IMR-90 (cell line): ENCODE data around the gene RPGRIP1L. TPM values are rescaled to one million over a fixed set of nuclear protein-coding genes. Genes with fewer than 3 reads are reported as not detected.

Experiments
- ATAC-seq: fragments of 200-7000 bp; cut with Tn5 transposase; 2 replicates; pipeline ENCODE4 v1.9.1; 2020; ENCODE audit warnings: low read depth, mild to moderate bottlenecking, moderate library complexity
- BruUV-seq: library from RNA; stranded (reverse); fragments of 400-500 nt; replicated peaks from 2 replicates; lab custom pipeline; 2021; lab: Mats Ljungman, UMichigan
- CTCF ChIA-PET: fragments of 300-600 bp; formaldehyde crosslinking; extraction: SDS; loops from one replicate; lab custom pipeline; 2021; ENCODE audit warnings: antibody characterized with exemption; lab: Yijun Ruan, JAX
- POLR2A ChIA-PET: fragments of 300-600 bp; sonication (Branson Sonifier 250); formaldehyde crosslinking; loops from one replicate; lab custom pipeline; 2022; ENCODE audit warnings: antibody characterized with exemption; ENCODE audit not compliant: unreplicated experiment; lab: Charles Lee
- DNase-seq: peaks from one replicate; pipeline ENCODE4 v3.0.0; 2013
- H2AFZ ChIP-seq: replicated peaks from 2 replicates; pipeline ENCODE3; 2013; ENCODE audit warnings: low read length, mild to moderate bottlenecking; ENCODE audit not compliant: poor library complexity
- H2AK5ac ChIP-seq: 2 replicates; pipeline ENCODE4 v1.6.1; 2013; ENCODE audit warnings: low read depth, low read length, inconsistent platforms
- H2AK9ac ChIP-seq: replicated peaks from 2 replicates; pipeline ENCODE3; 2013; ENCODE audit warnings: mild to moderate bottlenecking, low read depth, low read length, moderate library complexity; ENCODE audit not compliant: poor library complexity
- H2BK120ac ChIP-seq: 2 replicates; pipeline ENCODE4 v1.6.1; 2013; ENCODE audit warnings: low read depth, low read length, inconsistent platforms
- H2BK15ac ChIP-seq: 3 replicates; pipeline ENCODE4 v1.6.1; 2013; ENCODE audit warnings: low read depth, low read length, inconsistent platforms
- H2BK20ac ChIP-seq: 2 replicates; pipeline ENCODE4 v1.6.1; 2013; ENCODE audit warnings: low read depth, mild to moderate bottlenecking, inconsistent platforms, low read length, moderate library complexity
- H2BK5ac ChIP-seq: 2 replicates; pipeline ENCODE4 v1.6.1; 2013; ENCODE audit warnings: mild to moderate bottlenecking, low read depth, low read length, inconsistent platforms; ENCODE audit not compliant: poor library complexity, severe bottlenecking
- H3K14ac ChIP-seq: replicated peaks from 2 replicates; pipeline ENCODE4 v1.6.1; 2013; ENCODE audit warnings: low read depth, low read length, inconsistent platforms
- H3K18ac ChIP-seq: 2 replicates; pipeline ENCODE4 v1.6.1; 2013; ENCODE audit warnings: low read depth, low read length, control low read depth
- H3K23ac ChIP-seq: 2 replicates; pipeline ENCODE4 v1.6.1; 2013; ENCODE audit warnings: low read depth, low read length, inconsistent platforms
- H3K27ac ChIP-seq: 2 replicates; pipeline ENCODE4 v1.5.1; 2013; ENCODE audit warnings: mild to moderate bottlenecking, control low read depth, low read length; ENCODE audit not compliant: insufficient read depth
- H3K27me3 ChIP-seq: 2 replicates; pipeline ENCODE4 v1.6.1; 2013; ENCODE audit warnings: low read length; ENCODE audit not compliant: control insufficient read depth, insufficient read depth
- H3K36me3 ChIP-seq: 2 replicates; pipeline ENCODE4 v1.6.1; 2013; ENCODE audit warnings: low read length, mixed read lengths; ENCODE audit not compliant: control insufficient read depth, insufficient read depth
- H3K4ac ChIP-seq: 2 replicates; pipeline ENCODE4 v1.6.1; 2013; ENCODE audit warnings: low read depth, low read length, inconsistent platforms
- H3K4me1 ChIP-seq: 2 replicates; pipeline ENCODE4 v1.6.1; 2013; ENCODE audit warnings: low read length, mixed read lengths; ENCODE audit not compliant: control insufficient read depth, insufficient read depth
- H3K4me2 ChIP-seq: 2 replicates; pipeline ENCODE4 v1.6.1; 2013; ENCODE audit warnings: low read depth, mild to moderate bottlenecking, control low read depth, low read length, moderate library complexity
- H3K4me3 ChIP-seq: 2 replicates; pipeline ENCODE4 v1.5.1; 2013; ENCODE audit warnings: low read depth, mild to moderate bottlenecking, control low read depth, low read length, moderate library complexity; ENCODE audit not compliant: insufficient read depth
- H3K56ac ChIP-seq: 2 replicates; pipeline ENCODE4 v1.6.1; 2013; ENCODE audit warnings: low read length, inconsistent platforms; ENCODE audit not compliant: insufficient read depth; ENCODE audit errors: extremely low read depth
- H3K79me1 ChIP-seq, 2 experiments: 2 replicates each; pipeline ENCODE4 v1.6.1; 2013; ENCODE audit warnings: low read length in 2 of 2, inconsistent platforms in 1 of 2, low read depth in 1 of 2
- H3K9ac ChIP-seq: 2 replicates; pipeline ENCODE4 v1.6.1; 2013; ENCODE audit warnings: low read depth, low read length, control low read depth
- H3K9me1 ChIP-seq: 2 replicates; pipeline ENCODE4 v1.6.1; 2013; ENCODE audit warnings: low read length, inconsistent platforms; ENCODE audit not compliant: insufficient read depth
- H3K9me3 ChIP-seq: 2 replicates; pipeline ENCODE4 v1.6.1; 2013; ENCODE audit warnings: low read length; ENCODE audit not compliant: control insufficient read depth, insufficient read depth
- H4K20me1 ChIP-seq: 2 replicates; pipeline ENCODE4 v1.6.1; 2013; ENCODE audit warnings: low read length, inconsistent platforms; ENCODE audit not compliant: insufficient read depth
- H4K5ac ChIP-seq: 2 replicates; pipeline ENCODE4 v1.6.1; 2013; ENCODE audit warnings: mild to moderate bottlenecking, low read depth, low read length, control low read depth
- H4K8ac ChIP-seq, 2 experiments: 2 replicates each; pipeline ENCODE4 v1.6.1; 2013; ENCODE audit warnings: low read depth in 2 of 2, low read length in 2 of 2, control low read depth in 1 of 2, inconsistent platforms in 1 of 2
- H4K91ac ChIP-seq: 2 replicates; pipeline ENCODE4 v1.6.1; 2013; ENCODE audit warnings: low read depth, low read length, inconsistent platforms; ENCODE audit not compliant: insufficient read depth
- BHLHE40 ChIP-seq: fragments of 150-350 bp; IDR thresholded peaks from 2 replicates; pipeline ENCODE4 v1.6.1; 2016; ENCODE audit warnings: mild to moderate bottlenecking, low read depth, low read length
- NFE2L2 ChIP-seq: fragments of 150-350 bp; IDR thresholded peaks from 2 replicates; pipeline ENCODE4 v1.6.1; 2016; ENCODE audit warnings: low read depth, mild to moderate bottlenecking, low read length
- POLR2A ChIP-seq: IDR thresholded peaks from 2 replicates; pipeline ENCODE4 v1.6.1; 2012; ENCODE audit warnings: mild to moderate bottlenecking, low read depth, low read length
- RAD21 ChIP-seq: IDR thresholded peaks from 2 replicates; pipeline ENCODE4 v1.6.1; 2012; ENCODE audit warnings: low read length, improper control_type of control experiment
- RCOR1 ChIP-seq: IDR thresholded peaks from 2 replicates; pipeline ENCODE4 v1.6.1; 2012; ENCODE audit warnings: mild to moderate bottlenecking, low read length, improper control_type of control experiment; ENCODE audit not compliant: insufficient replicate concordance
- WGBS, 2 experiments: methylation state at CpG; one replicate each; pipeline versions ENCODE4 v1.1.5 to v1.1.7; 2013; ENCODE audit warnings: missing lambda C conversion rate in 2 of 2; ENCODE audit not compliant: insufficient read length in 1 of 2; ENCODE audit errors: extremely low coverage in 2 of 2; 5-methylcytosine and 5-hydroxymethylcytosine counted together
- dilution Hi-C: fragments of 300-500 bp; cut with HindIII; formaldehyde crosslinking; loops from one replicate; pipeline ENCODE4 v1.14.3; 2018; ENCODE audit warnings: low sequenced_read_pairs; ENCODE audit not compliant: unreplicated experiment
- in situ Hi-C: fragments of 300-500 bp; cut with MboI; formaldehyde crosslinking; loops from 3 replicates; pipeline ENCODE4 v1.14.3; 2019; ENCODE audit warnings: low sequenced_read_pairs, inconsistent platforms, mixed read lengths
- intact Hi-C: fragments of 100-400 bp; cut with micrococcal nuclease; formaldehyde crosslinking; loops from 2 replicates; pipeline ENCODE4 v1.10.0; 2022
- polyA plus RNA-seq, 3 experiments: library from polyadenylated mRNA; depleted of rRNA; stranded (reverse); fragments of >200 nt; gene quantifications; 2 replicates each; pipeline ENCODE4 v1.2.3, GENCODE V29; 2012; ENCODE audit warnings: low replicate concordance in 1 of 3
- total RNA-seq: library from RNA; depleted of rRNA; stranded (reverse); fragments of >200 nt; gene quantifications from 2 replicates; pipeline ENCODE4 v1.2.3, GENCODE V29; 2012
- TF ChIP-seq, protein P1 (sequence below): fragments of 150-350 bp; IDR thresholded peaks from 2 replicates; pipeline ENCODE4 v1.6.1; 2017; ENCODE audit warnings: mild to moderate bottlenecking, antibody characterized with exemption, low read length, low read depth

Gene RPGRIP1L
- total and polyA plus RNA-seq, 2 of the 4 experiments (the other 2 are of a cell fraction): 7.3 to 10.4 TPM

DNA sequence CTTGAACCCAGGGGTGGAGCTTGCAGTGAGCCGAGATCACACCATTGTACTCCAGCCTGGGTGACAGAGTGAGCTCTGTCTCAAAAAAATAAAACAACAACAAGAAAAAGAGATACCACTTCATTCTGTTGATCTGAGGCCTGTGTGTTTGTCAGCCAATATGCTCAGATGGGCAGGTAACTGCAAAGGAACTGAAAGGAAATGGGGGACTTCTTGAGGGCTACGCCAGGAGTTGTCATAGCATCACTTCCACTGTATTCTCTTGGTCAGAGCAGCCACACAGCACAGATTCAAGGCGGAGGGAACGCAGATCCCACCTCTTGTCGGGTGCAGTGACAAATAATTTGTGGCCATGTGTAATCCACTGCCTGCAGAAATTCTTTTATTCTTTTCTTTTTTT lies 126.8 kb downstream of the RPGRIP1L start:
- no peaks in the 10 kb centered on the region for H4K20me1 ChIP-seq
- no peaks in the 10 kb centered on the region for H3K9me1 ChIP-seq
- H4K5ac ChIP-seq: no peak overlapping the region
- no peak overlapping the region for H3K4ac ChIP-seq
- H4K8ac ChIP-seq: no peak overlapping the region
- no peak for TF ChIP-seq NFE2L2
- TF ChIP-seq RCOR1: no peak
- TF ChIP-seq, protein P1, sequence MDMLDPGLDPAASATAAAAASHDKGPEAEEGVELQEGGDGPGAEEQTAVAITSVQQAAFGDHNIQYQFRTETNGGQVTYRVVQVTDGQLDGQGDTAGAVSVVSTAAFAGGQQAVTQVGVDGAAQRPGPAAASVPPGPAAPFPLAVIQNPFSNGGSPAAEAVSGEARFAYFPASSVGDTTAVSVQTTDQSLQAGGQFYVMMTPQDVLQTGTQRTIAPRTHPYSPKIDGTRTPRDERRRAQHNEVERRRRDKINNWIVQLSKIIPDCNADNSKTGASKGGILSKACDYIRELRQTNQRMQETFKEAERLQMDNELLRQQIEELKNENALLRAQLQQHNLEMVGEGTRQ: no peak
- no peak for TF ChIP-seq POLR2A
- no peak for TF ChIP-seq BHLHE40
- TF ChIP-seq RAD21: no peak
- CTCF ChIA-PET: interaction anchor here (0.6 kb wide), 2 partner anchors 86 to 492 kb away, joined by 5 to 7 read pairs; no protein-coding TSS in a partner anchor
- H3K79me1 ChIP-seq: no peaks in the 10 kb centered on the region
- H3K27me3 ChIP-seq: peaks cover 2% of the 10 kb centered on the region
- H4K91ac ChIP-seq: no peak overlapping the region
- H3K14ac ChIP-seq: no peak overlapping the region
- POLR2A ChIA-PET: no interaction called here
- no peak for DNase-seq
- no peak overlapping the region for H3K4me3 ChIP-seq
- no peak overlapping the region for H3K23ac ChIP-seq
- BruUV-seq: no TSS peak
- no peak overlapping the region for H3K9ac ChIP-seq
- H3K56ac ChIP-seq: no peak overlapping the region
- H3K4me2 ChIP-seq: no peak overlapping the region
- 86% methylated on average over 3 of the region's 5 CpGs; no CpG with 5 or more reads in 1 of the 2 experiments for WGBS, 2 experiments
- no peak overlapping the region for H2BK5ac ChIP-seq
- intact Hi-C loops: no loop called here
- dilution Hi-C loops: no loop called here
- no peak overlapping the region for H2AK9ac ChIP-seq
- no peak for ATAC-seq
- H2BK15ac ChIP-seq: no peak overlapping the region
- no peaks in the 10 kb centered on the region for H3K36me3 ChIP-seq
- no peaks in the 10 kb centered on the region for H3K4me1 ChIP-seq
- no peak overlapping the region for H2BK120ac ChIP-seq
- H2AFZ ChIP-seq: no peak overlapping the region
- H3K9me3 ChIP-seq: no peaks in the 10 kb centered on the region
- H3K27ac ChIP-seq: no peak overlapping the region
- H2AK5ac ChIP-seq: no peak overlapping the region
- no peak overlapping the region for H3K18ac ChIP-seq
- in situ Hi-C loops: no loop called here
- no peak overlapping the region for H2BK20ac ChIP-seq
